HepG2 (cell line): ENCODE results near the gene IFT122. TPM values are rescaled to one million over a fixed set of nuclear protein-coding genes. Genes with fewer than 3 reads are reported as not detected.
A peak's percentile ranks its signal among the peaks of the same experiment; 100 is the strongest.

ENCODE experiments used
- E2F2 ChIP-seq: sonication (generic); formaldehyde crosslinking; IDR thresholded peaks from 2 replicates; pipeline ENCODE4 v1.4.0; 2020; ENCODE audit warnings: missing genetic modification reagents, borderline replicate concordance
- FOXO1 ChIP-seq: sonication (generic); formaldehyde crosslinking; IDR thresholded peaks from 2 replicates; pipeline ENCODE4 v1.4.0; 2020; ENCODE audit warnings: missing genetic modification reagents
- KLF6 ChIP-seq: IDR thresholded peaks from 2 replicates; pipeline ENCODE4 v1.8.0; 2016; ENCODE audit warnings: missing biosample characterization, missing genetic modification reagents
- KMT2A ChIP-seq: sonication (generic); formaldehyde crosslinking; IDR thresholded peaks from 2 replicates; pipeline ENCODE4 v1.4.0; 2020; ENCODE audit warnings: missing genetic modification reagents
- MATR3 ChIP-seq: sonication (generic); formaldehyde crosslinking; IDR thresholded peaks from 2 replicates; pipeline ENCODE4 v1.4.0; 2020; ENCODE audit warnings: missing genetic modification reagents
- SALL2 ChIP-seq: sonication (generic); formaldehyde crosslinking; IDR thresholded peaks from 2 replicates; pipeline ENCODE4 v1.8.1; 2023; ENCODE audit warnings: mild to moderate bottlenecking, missing genetic modification reagents, inconsistent platforms
- SETDB1 ChIP-seq: sonication (generic); formaldehyde crosslinking; IDR thresholded peaks from 2 replicates; pipeline ENCODE4 v1.5.1; 2020; ENCODE audit warnings: missing genetic modification reagents, mild to moderate bottlenecking, borderline replicate concordance
- SMARCC2 ChIP-seq: fragments of 450-650 bp; IDR thresholded peaks from 2 replicates; pipeline ENCODE4 v1.6.1; 2017; ENCODE audit warnings: antibody characterized with exemption, mild to moderate bottlenecking
- SRSF1 ChIP-seq: fragments of 200-400 bp; formaldehyde crosslinking; optimal IDR thresholded peaks from 2 replicates; pipeline ENCODE3; 2017; ENCODE audit warnings: mild to moderate bottlenecking, low read depth, low read length, moderate library complexity
- STAG1 ChIP-seq: sonication (generic); formaldehyde crosslinking; IDR thresholded peaks from 2 replicates; pipeline ENCODE4 v1.4.0; 2020; ENCODE audit warnings: missing genetic modification reagents
- ZBTB8A ChIP-seq: sonication (generic); formaldehyde crosslinking; IDR thresholded peaks from 2 replicates; pipeline ENCODE4 v1.4.0; 2020; ENCODE audit warnings: mild to moderate bottlenecking, low read depth, missing genetic modification reagents, borderline replicate concordance
- ZFP62 ChIP-seq: sonication (generic); formaldehyde crosslinking; IDR thresholded peaks from 2 replicates; pipeline ENCODE4 v1.4.0; 2020; ENCODE audit warnings: missing genetic modification reagents
- ZNF253 ChIP-seq: sonication (generic); formaldehyde crosslinking; IDR thresholded peaks from 2 replicates; pipeline ENCODE4 v1.8.0; 2022; ENCODE audit warnings: mild to moderate bottlenecking, missing genetic modification reagents, borderline replicate concordance
- ZNF383 ChIP-seq: sonication (generic); formaldehyde crosslinking; IDR thresholded peaks from 2 replicates; pipeline ENCODE4 v1.4.0; 2020; ENCODE audit warnings: missing genetic modification reagents, mild to moderate bottlenecking, borderline replicate concordance
- ZNF615 ChIP-seq: sonication (generic); formaldehyde crosslinking; IDR thresholded peaks from 2 replicates; pipeline ENCODE4 v1.5.0; 2020; ENCODE audit warnings: mild to moderate bottlenecking, missing genetic modification reagents, borderline replicate concordance
- ZNF674 ChIP-seq: sonication (generic); formaldehyde crosslinking; IDR thresholded peaks from 2 replicates; pipeline ENCODE4 v1.5.0; 2020; ENCODE audit warnings: low read depth, mild to moderate bottlenecking, missing genetic modification reagents
- polyA plus RNA-seq, 8 experiments: library from polyadenylated mRNA; depleted of rRNA in 3 of 8; stranded (reverse) in 7 of 8; unstranded in 1 of 8; fragments of >200 nt; fragmentation: Illumina TruSeq in 4 of 8; extraction: Trizol in 4 of 8; gene quantifications; 2 replicates each; pipeline versions ENCODE4 v1.2.1 to v1.2.3, GENCODE V29; 2011 to 2016; ENCODE audit warnings: low read depth in 4 of 8, missing spikeins in 1 of 8, mixed read lengths in 1 of 8; ENCODE audit not compliant: insufficient read depth in 1 of 8
- total RNA-seq, 5 experiments: library from RNA; depleted of rRNA; stranded (reverse); fragments of >200 nt; fragmentation: Illumina TruSeq; extraction: Trizol; gene quantifications; 2 replicates each; pipeline ENCODE4 v1.2.3, GENCODE V29; 2016; ENCODE audit warnings: low read depth in 1 of 5
- TF ChIP-seq, protein P1 (sequence below): sonication (generic); formaldehyde crosslinking; IDR thresholded peaks from 2 replicates; pipeline ENCODE4 v1.4.0; 2020; ENCODE audit warnings: missing genetic modification reagents
- TF ChIP-seq, protein P2 (sequence below): sonication (generic); formaldehyde crosslinking; conservative IDR thresholded peaks from 2 replicates; pipeline ENCODE4 v1.4.0; 2020; ENCODE audit warnings: mild to moderate bottlenecking, missing genetic modification reagents, moderate library complexity
- TF ChIP-seq, protein P3 (sequence below): IDR thresholded peaks from 2 replicates; pipeline ENCODE4 v1.6.1; 2016; ENCODE audit warnings: mild to moderate bottlenecking, missing biosample characterization, missing genetic modification reagents

IFT122 gene
- total and polyA plus RNA-seq, 2 of the 13 experiments (the other 11 are each of a cell fraction or from before 2014, with no cell fraction given) = 10.1 to 10.3 TPM

DNA sequence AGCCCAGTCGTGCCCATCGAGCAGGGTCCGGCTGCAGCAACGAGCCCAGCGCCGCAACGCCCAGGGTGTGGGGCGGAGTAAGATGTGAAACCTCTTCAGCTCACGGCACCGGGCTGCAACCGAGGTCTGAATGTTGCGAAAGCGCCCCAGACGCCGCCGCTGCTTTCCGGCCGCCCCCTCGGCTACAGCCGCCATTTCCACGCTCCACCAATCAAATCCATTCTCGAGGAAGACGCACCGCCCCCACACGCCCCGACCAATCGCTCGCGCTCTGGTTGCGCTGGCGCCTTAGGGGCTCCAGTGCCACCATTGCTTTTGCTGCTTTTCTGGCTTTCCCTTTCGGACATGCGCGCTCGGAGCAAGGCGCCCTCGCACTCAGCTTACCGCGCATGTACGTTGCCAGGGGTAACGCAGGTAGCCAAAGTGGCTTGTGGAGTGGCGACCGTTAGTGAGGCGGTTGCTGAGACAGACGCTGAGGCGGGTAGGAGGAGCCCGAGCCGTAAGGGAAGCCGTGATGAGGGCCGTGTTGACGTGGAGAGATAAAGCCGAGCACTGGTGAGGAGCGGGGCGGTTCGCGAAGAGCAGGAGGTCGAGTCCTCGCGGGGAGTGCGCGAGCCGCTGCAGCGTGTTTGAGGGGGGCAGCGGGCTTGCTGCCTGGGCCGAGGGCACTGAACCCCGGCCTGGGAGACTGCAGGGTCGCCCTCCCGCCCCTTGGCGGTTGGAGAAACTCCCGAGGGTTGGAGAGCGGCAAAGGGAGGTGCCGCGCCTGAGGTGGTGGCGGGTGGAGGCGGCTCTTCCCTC is at the start of gene IFT122, which contains the start of gene MBD4 (continued):
- no peak for TF ChIP-seq SALL2 (CRISPR knock-in tag)
- TF ChIP-seq ZFP62 (CRISPR knock-in tag) = no peak
- TF ChIP-seq SMARCC2 = no peak
- TF ChIP-seq E2F2 (CRISPR knock-in tag) = no peak
- no peak for TF ChIP-seq MATR3 (CRISPR knock-in tag)
- TF ChIP-seq, protein P1, sequence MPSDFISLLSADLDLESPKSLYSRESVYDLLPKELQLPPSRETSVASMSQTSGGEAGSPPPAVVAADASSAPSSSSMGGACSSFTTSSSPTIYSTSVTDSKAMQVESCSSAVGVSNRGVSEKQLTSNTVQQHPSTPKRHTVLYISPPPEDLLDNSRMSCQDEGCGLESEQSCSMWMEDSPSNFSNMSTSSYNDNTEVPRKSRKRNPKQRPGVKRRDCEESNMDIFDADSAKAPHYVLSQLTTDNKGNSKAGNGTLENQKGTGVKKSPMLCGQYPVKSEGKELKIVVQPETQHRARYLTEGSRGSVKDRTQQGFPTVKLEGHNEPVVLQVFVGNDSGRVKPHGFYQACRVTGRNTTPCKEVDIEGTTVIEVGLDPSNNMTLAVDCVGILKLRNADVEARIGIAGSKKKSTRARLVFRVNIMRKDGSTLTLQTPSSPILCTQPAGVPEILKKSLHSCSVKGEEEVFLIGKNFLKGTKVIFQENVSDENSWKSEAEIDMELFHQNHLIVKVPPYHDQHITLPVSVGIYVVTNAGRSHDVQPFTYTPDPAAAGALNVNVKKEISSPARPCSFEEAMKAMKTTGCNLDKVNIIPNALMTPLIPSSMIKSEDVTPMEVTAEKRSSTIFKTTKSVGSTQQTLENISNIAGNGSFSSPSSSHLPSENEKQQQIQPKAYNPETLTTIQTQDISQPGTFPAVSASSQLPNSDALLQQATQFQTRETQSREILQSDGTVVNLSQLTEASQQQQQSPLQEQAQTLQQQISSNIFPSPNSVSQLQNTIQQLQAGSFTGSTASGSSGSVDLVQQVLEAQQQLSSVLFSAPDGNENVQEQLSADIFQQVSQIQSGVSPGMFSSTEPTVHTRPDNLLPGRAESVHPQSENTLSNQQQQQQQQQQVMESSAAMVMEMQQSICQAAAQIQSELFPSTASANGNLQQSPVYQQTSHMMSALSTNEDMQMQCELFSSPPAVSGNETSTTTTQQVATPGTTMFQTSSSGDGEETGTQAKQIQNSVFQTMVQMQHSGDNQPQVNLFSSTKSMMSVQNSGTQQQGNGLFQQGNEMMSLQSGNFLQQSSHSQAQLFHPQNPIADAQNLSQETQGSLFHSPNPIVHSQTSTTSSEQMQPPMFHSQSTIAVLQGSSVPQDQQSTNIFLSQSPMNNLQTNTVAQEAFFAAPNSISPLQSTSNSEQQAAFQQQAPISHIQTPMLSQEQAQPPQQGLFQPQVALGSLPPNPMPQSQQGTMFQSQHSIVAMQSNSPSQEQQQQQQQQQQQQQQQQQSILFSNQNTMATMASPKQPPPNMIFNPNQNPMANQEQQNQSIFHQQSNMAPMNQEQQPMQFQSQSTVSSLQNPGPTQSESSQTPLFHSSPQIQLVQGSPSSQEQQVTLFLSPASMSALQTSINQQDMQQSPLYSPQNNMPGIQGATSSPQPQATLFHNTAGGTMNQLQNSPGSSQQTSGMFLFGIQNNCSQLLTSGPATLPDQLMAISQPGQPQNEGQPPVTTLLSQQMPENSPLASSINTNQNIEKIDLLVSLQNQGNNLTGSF (CRISPR knock-in tag) = no peak
- no peak for TF ChIP-seq STAG1
- TF ChIP-seq, protein P2, sequence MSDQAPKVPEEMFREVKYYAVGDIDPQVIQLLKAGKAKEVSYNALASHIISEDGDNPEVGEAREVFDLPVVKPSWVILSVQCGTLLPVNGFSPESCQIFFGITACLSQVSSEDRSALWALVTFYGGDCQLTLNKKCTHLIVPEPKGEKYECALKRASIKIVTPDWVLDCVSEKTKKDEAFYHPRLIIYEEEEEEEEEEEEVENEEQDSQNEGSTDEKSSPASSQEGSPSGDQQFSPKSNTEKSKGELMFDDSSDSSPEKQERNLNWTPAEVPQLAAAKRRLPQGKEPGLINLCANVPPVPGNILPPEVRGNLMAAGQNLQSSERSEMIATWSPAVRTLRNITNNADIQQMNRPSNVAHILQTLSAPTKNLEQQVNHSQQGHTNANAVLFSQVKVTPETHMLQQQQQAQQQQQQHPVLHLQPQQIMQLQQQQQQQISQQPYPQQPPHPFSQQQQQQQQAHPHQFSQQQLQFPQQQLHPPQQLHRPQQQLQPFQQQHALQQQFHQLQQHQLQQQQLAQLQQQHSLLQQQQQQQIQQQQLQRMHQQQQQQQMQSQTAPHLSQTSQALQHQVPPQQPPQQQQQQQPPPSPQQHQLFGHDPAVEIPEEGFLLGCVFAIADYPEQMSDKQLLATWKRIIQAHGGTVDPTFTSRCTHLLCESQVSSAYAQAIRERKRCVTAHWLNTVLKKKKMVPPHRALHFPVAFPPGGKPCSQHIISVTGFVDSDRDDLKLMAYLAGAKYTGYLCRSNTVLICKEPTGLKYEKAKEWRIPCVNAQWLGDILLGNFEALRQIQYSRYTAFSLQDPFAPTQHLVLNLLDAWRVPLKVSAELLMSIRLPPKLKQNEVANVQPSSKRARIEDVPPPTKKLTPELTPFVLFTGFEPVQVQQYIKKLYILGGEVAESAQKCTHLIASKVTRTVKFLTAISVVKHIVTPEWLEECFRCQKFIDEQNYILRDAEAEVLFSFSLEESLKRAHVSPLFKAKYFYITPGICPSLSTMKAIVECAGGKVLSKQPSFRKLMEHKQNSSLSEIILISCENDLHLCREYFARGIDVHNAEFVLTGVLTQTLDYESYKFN (CRISPR knock-in tag) = peak; percentile 27; the same call in 1 of the 2 replicates
- TF ChIP-seq, protein P3, sequence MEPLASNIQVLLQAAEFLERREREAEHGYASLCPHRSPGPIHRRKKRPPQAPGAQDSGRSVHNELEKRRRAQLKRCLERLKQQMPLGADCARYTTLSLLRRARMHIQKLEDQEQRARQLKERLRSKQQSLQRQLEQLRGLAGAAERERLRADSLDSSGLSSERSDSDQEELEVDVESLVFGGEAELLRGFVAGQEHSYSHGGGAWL (CRISPR knock-in tag) = peak; percentile 76
- no peak for TF ChIP-seq ZNF383 (CRISPR knock-in tag)
- no peak for TF ChIP-seq ZNF674 (CRISPR knock-in tag)
- 0 out of 2 replicates have a peak, but pooled peaks have one; percentile 40 for TF ChIP-seq ZBTB8A (CRISPR knock-in tag)
- peak; percentile 68 for TF ChIP-seq KMT2A
- TF ChIP-seq SETDB1 = no peak
- TF ChIP-seq ZNF615 = no peak
- TF ChIP-seq FOXO1 (CRISPR knock-in tag) = no peak; the same call in 1 of the 2 replicates
- peak; percentile 70; the same call in 1 of the 2 replicates for TF ChIP-seq ZNF253 (CRISPR knock-in tag)
- peak; percentile 68 for TF ChIP-seq SRSF1
- no peak for TF ChIP-seq KLF6 (CRISPR knock-in tag)
